OCI-M2 (cell line): ENCODE data around the gene TBC1D22A.

Source experiments
- DNase-seq: peaks from one replicate; lab custom pipeline; 2025; ENCODE audit not compliant: unreplicated experiment; lab: John Stamatoyannopoulos, UW

The TBC1D22A gene

GRCh38 chr22:46833228-46833627 lies 70.8 kb downstream of the TBC1D22A start:
- no peak for DNase-seq

GRCh38 chr22:46834021-46834737 lies 71.7 kb downstream of the TBC1D22A start:
- DNase-seq, result no peak

- no peak for DNase-seq
Measured at GRCh38 chr22:46835288-46835687, 72.8 kb downstream of the TBC1D22A start.

- no peak for DNase-seq
Measured at GRCh38 chr22:46835693-46836092, 73.2 kb downstream of the TBC1D22A start.

- DNase-seq, result no peak
Measured at GRCh38 chr22:46841522-46841921, 79.1 kb downstream of the TBC1D22A start.

- DNase-seq, result no peak
Measured at GRCh38 chr22:46842606-46843005, 80.2 kb downstream of the TBC1D22A start.

- DNase-seq, result no peak
Measured at GRCh38 chr22:46843821-46844255, 81.4 kb downstream of the TBC1D22A start.

GRCh38 chr22:46844606-46845210 lies 82.3 kb downstream of the TBC1D22A start:
- DNase-seq, result no peak

- DNase-seq, result no peak
Measured at GRCh38 chr22:46845296-46846149, 83.1 kb downstream of the TBC1D22A start.

GRCh38 chr22:46846150-46846831 lies 83.8 kb downstream of the TBC1D22A start:
- DNase-seq, result no peak

- DNase-seq, result no peak
Measured at GRCh38 chr22:46846832-46847355, 84.4 kb downstream of the TBC1D22A start.

- no peak for DNase-seq
Measured at GRCh38 chr22:46848197-46848596, 85.7 kb downstream of the TBC1D22A start.

GRCh38 chr22:46849101-46849500 lies 86.7 kb downstream of the TBC1D22A start:
- DNase-seq, result no peak

GRCh38 chr22:46849951-46850350 lies 87.5 kb downstream of the TBC1D22A start:
- no peak for DNase-seq

GRCh38 chr22:46851311-46851710 lies 88.9 kb downstream of the TBC1D22A start:
- no peak for DNase-seq

- no peak for DNase-seq
Measured at GRCh38 chr22:46851941-46852340, 89.5 kb downstream of the TBC1D22A start.

- no peak for DNase-seq
Measured at GRCh38 chr22:46852771-46853170, 90.3 kb downstream of the TBC1D22A start.

GRCh38 chr22:46853191-46853590 lies 90.7 kb downstream of the TBC1D22A start:
- DNase-seq, result no peak

- no peak for DNase-seq
Measured at GRCh38 chr22:46854125-46854870, 91.8 kb downstream of the TBC1D22A start.

- no peak for DNase-seq
Measured at GRCh38 chr22:46855681-46856080, 93.2 kb downstream of the TBC1D22A start.
